HG03558 (cell line): ENCODE data around the gene RIPOR3.
"Not testable (repeated sequence)": the region's sequence is repeated elsewhere in the genome, so short reads cannot be mapped to it uniquely, and the experiment has no call there.

ENCODE experiments used
- ATAC-seq: cut with Tn5 transposase; IDR thresholded peaks from one replicate; pipeline ENCODE4 v1.9.1; 2021; ENCODE audit warnings: moderate number of reproducible peaks; ENCODE audit not compliant: unreplicated experiment; ENCODE audit errors: extremely low read depth

RIPOR3 gene

GRCh38 chr20:50666709-50667298 is 24.5 kb downstream of the RIPOR3 start:
- no peak for ATAC-seq

DNA sequence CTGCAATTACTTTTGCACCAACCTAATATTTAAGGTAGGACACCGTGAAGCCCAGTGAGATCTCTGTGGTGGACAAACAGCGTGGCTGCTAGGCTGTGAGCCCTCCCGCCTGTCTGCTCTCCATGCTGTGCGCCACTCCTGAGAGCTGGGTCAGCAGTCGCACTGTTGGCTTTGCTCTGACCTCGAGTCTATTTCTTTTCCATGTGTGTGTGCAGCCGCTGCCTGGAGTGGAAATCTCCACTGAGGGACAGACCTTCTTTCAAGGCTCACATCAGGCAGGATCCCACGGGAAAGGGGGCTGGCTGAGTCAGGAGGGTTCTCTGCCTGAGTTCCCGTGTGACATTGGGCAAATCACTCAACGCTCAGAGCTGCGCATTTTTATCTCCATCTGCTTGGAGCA is 27.1 kb downstream of the RIPOR3 start:
- ATAC-seq = no peak

- ATAC-seq = no peak
These were observed 28.1 kb downstream of the RIPOR3 start for GRCh38 chr20:50663095-50663821.

DNA sequence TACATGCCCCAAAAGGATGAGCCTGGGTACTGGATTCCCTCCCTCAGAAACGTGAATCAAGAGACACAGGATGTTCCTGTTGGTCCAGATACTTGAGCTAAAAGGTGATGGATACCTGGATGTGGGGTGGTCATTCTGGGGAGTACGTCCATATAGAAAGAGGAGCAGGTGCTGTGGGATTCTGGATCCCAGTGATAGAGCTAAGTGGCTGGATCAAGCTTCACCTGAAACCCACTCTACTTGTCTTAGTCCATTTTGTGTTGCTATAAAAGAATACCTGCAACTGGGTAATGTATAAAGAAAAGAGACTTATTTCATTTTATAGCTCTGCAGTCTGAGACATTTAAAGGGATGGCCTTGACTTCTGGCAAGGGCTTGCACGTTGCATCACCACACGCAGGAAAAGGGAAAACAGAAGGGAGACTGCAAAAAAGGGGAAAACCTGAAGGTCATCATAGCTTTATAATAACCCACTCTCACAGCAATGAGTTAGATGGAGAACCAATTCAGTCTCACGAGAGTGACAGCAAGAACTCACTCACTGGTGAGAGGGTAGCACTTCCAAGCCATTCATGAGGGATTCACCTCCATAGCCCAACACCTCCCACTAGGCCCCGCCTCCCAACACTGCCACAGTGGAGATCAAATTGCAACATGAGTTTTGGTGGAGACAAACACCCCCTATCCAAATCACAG is 31.2 kb downstream of the RIPOR3 start:
- no peak for ATAC-seq

DNA sequence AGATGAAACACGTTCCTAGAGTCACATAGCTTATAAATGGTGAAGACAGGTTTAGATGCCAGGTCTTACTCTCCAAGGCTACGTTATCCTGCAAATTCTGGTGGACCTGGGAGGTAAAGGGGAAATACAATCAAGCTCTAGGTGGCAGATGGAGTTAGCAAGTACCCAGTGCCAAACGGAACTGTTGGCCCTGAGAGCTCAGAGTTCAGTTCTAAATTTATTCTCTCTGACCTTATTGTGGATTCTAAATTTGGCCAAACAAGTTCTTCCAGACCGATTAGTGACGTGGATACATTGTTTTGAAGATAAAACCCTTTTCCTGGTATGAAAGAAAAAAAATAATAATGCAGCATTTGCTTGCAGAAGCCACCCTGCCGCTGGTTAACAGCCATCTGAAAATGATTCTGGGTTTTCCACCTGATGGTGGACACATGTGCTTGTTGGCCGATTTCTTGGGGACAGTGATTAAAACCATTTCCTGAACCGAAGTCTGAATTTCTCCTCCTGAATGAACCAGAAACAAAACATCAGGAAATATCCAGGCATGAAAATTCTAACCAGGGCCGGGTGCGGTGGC is 32.5 kb downstream of the RIPOR3 start:
- ATAC-seq = no peak

DNA sequence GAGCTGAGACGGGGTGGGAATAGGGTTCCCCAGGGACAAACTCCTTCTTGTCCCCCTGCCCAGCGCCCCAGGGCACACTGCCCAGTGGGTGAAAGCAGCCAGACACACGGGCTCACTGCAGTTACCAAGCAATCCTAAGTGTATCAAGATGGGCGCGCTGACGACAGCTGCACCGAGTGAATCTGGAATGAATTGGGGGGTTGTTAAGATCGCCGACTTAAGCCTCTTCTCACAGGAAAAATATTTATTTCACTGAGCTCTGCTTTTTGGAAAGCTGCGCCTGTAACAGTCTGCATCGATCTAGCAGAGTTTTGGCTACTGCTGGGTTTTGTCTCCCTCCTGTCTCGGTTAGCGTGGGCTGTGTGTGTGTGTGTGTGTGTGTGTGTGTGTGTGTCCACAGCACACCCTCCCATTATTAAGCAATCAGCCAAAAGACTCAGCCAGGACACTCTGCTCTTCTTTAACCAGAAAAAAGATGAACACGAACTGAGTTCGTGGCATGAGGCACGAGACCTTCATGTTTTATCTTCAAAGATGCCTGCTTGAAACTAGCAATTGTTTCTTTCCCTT is 35.9 kb downstream of the RIPOR3 start:
- ATAC-seq = no peak

DNA sequence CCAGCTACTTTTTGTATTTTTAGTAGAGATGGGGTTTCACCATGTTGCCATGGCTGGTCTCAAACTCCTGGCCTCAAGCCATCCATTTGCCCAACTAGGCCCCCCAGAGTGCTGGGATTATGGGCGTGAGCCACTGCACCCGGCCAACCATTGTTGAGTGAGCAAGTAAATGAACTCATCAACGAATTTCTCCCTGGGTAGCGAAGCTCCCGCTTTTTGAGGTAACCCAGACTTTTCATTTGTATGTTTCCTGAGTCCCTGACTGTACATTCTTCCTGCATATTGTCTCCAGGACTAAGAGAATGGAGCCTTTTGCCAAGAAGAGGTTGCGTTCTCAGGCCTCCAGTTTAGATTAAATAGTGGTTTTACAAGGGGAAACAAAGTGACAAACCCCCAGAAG is 36.4 kb downstream of the RIPOR3 start:
- ATAC-seq = no peak

GRCh38 chr20:50652702-50653294 is 38.5 kb downstream of the RIPOR3 start:
- no peak for ATAC-seq

GRCh38 chr20:50651676-50652075 is 39.7 kb downstream of the RIPOR3 start:
- ATAC-seq = no peak

- no peak for ATAC-seq
These were observed 41.8 kb downstream of the RIPOR3 start for GRCh38 chr20:50649590-50649989.

DNA sequence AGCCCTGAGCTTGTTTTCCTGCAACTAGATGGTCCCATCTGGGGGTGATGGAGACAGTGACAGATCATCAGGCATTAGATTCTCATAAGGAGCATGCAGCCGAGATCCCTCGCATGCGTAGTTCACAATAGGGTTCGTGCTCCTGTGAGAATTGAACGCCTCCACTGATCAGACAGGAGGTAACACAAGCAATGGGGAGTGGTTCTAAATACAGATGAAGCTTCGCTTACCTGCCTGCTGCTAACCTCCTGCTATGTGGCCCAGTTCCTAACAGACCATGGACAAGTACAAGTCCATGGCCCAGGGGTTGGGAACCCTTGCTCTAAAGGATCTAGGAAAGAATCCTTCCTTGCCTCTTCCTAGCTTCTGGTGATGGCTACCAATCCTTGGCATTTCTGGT is 42.7 kb downstream of the RIPOR3 start:
- ATAC-seq = no peak

DNA sequence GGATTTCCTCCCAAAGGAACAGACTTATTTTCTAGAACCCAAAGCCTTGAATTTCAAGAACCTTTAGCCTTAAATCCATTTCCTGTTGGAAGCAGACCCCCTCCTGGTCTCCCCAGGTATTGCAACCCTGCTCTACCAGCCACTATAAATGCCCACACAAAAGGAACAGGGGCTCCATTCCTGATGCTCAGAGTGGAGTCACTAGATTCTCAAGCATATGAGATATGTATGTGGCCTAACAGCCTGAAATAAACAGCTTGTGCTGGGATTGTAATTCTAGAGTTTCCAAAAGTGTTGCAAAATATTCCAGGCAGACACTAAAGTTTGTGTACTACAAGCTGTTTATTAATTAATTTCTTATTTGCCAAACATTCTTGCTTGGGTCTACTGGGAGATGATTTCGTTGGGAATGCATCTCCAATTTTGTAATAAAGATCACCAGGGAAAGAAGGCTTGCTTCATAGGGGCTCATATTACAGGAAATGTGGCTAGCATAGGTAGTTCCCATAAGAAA is 44.8 kb downstream of the RIPOR3 start:
- ATAC-seq = no peak

- ATAC-seq = no peak
These were observed 45.9 kb downstream of the RIPOR3 start for GRCh38 chr20:50645253-50646068.

GRCh38 chr20:50642288-50642803 is 49.0 kb downstream of the RIPOR3 start:
- ATAC-seq = no peak

DNA sequence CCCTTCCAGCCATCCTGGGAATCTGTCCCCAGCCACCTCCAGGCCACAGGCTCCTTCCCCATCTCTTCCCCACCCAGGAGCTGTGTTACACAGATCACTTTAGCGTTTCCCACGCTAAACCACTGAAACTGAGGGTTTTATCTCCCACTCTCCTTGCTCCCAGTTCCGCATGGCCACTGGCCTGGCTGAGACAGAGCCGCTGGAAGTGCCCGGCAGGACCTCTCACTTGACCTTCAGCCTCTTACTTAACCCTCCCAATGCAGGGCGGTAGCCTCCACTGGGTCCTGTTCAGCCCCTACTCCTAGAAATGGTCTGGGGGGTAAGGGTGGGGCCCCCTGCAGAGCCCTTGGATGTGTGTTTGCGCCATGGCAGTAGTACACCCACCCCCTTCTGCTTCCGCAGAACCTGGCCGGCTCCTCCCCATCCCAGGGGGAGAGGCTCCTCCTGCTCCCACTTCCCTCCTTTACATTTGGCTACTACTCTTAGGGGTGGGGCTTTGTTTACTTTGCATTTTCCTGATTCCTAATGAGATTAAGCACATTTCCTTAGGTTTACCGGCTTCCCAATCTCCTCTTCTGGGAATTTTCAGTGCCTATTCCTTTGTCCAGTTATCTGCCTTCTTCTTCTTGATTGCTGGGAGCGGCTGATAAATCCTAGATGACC is 49.6 kb downstream of the RIPOR3 start:
- ATAC-seq = not testable (repeated sequence)

DNA sequence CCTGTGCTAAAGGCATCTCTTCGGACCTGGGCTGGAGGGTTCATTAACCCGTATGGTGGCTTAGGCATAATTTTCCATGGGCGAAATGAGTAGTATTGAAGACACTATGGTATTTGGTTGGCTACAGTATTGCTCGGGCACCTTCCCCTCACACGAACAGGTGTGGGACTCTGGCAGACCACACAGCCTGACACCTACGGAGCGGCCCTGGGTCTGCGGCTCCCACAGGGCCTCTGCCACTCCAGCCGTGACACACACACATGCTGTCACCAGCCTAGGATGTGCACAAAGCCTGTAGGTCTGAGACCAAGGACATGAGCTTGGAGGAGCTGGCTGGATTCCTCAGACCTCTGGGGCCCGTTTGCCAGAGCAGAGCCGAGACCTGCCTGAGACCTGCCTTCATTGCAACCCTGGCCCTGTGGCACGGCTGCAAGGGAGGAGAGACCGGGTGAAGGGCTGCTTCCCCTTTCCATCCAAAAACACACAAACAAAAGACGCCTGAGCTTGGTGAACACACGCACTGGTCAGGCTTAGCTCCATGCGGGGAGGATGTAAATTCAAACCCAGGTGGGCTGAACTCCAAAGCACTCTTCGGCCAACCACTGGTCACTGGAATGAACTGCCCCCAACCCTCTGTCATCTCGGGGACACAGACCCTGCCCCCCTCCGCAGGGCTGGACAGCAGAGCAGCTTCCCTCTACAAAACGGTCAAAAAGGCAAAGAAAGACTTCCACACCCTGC is 51.2 kb downstream of the RIPOR3 start:
- ATAC-seq = not testable (repeated sequence)

GRCh38 chr20:50638015-50638847 is 53.1 kb downstream of the RIPOR3 start:
- ATAC-seq = not testable (repeated sequence)
